Stimulated activated naive CD8-positive, alpha-beta T cell treated with anti-CD3 and anti-CD28 coated beads, Interleukin-15, Interleukin-2, amounts not matched to agents 100 ng/mL and 50 ng/mL, for 24 hours (primary cell): ENCODE data around the gene LMAN2.
A peak's percentile ranks its signal among the peaks of the same experiment; 100 is the strongest.
"Not testable (repeated sequence)": the region's sequence is repeated elsewhere in the genome, so short reads cannot be mapped to it uniquely, and the experiment has no call there.

Experiments used
- H3K27ac Mint-ChIP-seq: one replicate; pipeline ENCODE4 v1.8.0; 2021; ENCODE audit warnings: mild to moderate bottlenecking, mixed read lengths
- H3K27me3 Mint-ChIP-seq: one replicate; pipeline ENCODE4 v1.8.0; 2021; ENCODE audit warnings: mixed read lengths
- H3K36me3 Mint-ChIP-seq: one replicate; pipeline ENCODE4 v1.8.0; 2021; ENCODE audit warnings: low read depth, mixed read lengths
- H3K4me1 Mint-ChIP-seq: one replicate; pipeline ENCODE4 v1.8.0; 2021; ENCODE audit warnings: low read depth, mixed read lengths
- H3K4me3 Mint-ChIP-seq: one replicate; pipeline ENCODE4 v1.8.0; 2021; ENCODE audit warnings: mild to moderate bottlenecking, mixed read lengths
- H3K9me3 Mint-ChIP-seq: one replicate; pipeline ENCODE4 v1.8.0; 2021; ENCODE audit warnings: mixed read lengths

Gene LMAN2

GRCh38 chr5:177362292-177362609 is 10.8 kb upstream of the LMAN2 start:
- H3K27me3 Mint-ChIP-seq = no peaks in the 10 kb centered on the region
- peaks cover 5% of the 10 kb centered on the region for H3K36me3 Mint-ChIP-seq
- peak overlapping the region; percentile 67 for H3K4me3 Mint-ChIP-seq
- H3K9me3 Mint-ChIP-seq = no peaks in the 10 kb centered on the region
- peak overlapping the region; percentile 66 for H3K27ac Mint-ChIP-seq
- H3K4me1 Mint-ChIP-seq = peaks cover 83% of the 10 kb centered on the region

DNA sequence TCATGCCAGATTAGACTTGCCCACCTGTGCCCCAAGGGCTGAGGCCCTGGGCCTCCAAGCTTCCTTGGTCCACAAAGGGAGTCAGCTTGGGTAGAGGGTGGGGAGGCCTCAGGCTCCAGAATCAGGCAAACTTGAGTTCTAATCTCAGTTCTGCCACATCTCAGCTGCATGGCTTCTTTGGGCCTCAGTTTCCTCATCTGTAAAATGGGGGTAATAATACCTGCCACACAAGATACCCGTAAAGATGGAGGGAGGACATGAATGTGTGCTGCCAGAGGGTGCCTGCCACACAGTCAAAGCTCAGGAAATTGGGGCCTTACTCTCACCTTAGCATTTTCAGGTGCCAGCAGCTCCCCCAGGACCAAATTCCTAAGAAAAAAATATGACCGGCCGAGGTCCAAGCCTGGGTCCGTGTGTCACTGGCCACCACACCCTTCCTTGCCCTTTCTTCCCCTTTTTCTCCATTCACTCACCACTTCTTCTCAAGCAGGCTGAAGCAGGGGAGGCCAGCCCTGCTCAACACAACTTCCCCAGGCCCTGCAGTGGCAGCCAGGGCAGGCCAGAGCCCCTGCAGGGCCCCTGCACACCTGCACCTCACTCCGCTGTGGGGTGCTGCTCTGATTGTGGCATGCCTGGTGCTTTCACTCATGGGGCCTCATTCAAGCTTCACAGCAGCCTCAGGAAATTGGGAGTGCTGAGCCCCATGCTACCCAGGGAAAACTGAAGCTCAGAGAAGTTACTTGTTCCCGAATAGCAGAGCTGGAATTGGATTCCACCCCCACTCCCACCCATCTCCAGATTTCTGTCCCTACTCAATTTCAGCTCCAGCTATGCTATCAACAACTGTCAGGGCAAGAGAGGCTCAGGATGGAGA is 10.2 kb upstream of the LMAN2 start:
- peak overlapping the region; percentile 66 for H3K27ac Mint-ChIP-seq
- peak overlapping the region; percentile 67 for H3K4me3 Mint-ChIP-seq
- H3K27me3 Mint-ChIP-seq = no peaks in the 10 kb centered on the region
- H3K9me3 Mint-ChIP-seq = no peaks in the 10 kb centered on the region
- H3K4me1 Mint-ChIP-seq = peaks cover 89% of the 10 kb centered on the region
- H3K36me3 Mint-ChIP-seq = peaks cover 5% of the 10 kb centered on the region

GRCh38 chr5:177360740-177361139 is 9.3 kb upstream of the LMAN2 start:
- H3K9me3 Mint-ChIP-seq, H3K27me3 Mint-ChIP-seq, H3K4me3 Mint-ChIP-seq, H3K27ac Mint-ChIP-seq, H3K36me3 Mint-ChIP-seq: not testable (repeated sequence)
- peaks cover 91% of the 10 kb centered on the region for H3K4me1 Mint-ChIP-seq

DNA sequence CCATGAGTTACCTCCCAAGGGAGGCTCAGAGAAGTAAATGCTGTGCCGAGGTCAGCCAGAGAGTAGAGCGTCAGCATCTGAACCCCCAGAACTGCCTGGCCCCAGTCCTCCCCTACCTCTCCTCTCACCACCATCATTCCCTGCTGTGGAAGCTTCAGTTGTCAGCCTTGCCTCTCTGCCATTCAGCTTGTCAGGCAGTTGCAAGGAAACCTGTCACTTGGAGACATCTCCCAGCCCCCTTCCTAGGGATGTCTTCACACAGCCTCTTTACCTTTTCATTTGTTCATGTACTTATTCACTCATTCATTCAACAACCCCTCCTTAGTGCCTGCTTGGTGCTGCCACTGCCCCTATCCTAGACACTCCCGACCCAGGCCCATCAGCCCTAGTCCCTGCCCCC is 8.4 kb upstream of the LMAN2 start:
- peak overlapping the region; percentile 90 for H3K4me3 Mint-ChIP-seq
- H3K4me1 Mint-ChIP-seq = peaks cover 90% of the 10 kb centered on the region
- H3K27ac Mint-ChIP-seq = peak overlapping the region; percentile 54
- H3K27me3 Mint-ChIP-seq = no peaks in the 10 kb centered on the region
- no peaks in the 10 kb centered on the region for H3K36me3 Mint-ChIP-seq
- H3K9me3 Mint-ChIP-seq = peaks cover 4% of the 10 kb centered on the region

DNA sequence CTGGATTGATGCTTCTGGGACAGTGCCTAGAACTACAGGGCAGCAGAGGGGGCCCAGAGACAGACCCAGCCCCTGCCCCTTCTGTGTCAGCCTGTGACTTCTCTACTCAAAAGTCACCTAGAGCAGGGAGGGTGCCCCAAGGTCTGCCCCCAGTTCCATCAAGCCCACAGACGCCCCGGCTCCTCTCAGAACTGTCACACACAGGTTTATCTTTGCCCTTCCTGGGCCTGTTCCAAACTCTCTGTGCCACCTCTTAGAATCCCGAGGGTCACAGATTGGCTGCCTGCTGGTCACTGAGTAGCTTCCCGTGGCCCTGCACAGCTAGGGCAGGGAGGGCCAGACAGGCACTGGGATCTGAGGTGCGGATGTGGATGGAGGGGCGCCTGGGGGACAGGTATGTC is 8.0 kb upstream of the LMAN2 start:
- Mint-ChIP-seq H3K27ac (peak overlapping the region; percentile 90), H3K9me3 (peaks cover 4% of the 10 kb centered on the region)

GRCh38 chr5:177358370-177358819 is 6.9 kb upstream of the LMAN2 start:
- H3K36me3 Mint-ChIP-seq = no peaks in the 10 kb centered on the region

More for the DNA sequence above, 8.0 kb upstream of the LMAN2 start:
- Mint-ChIP-seq H3K36me3 (no peaks in the 10 kb centered on the region), H3K27me3 (no peaks in the 10 kb centered on the region), H3K4me1 (peaks cover 90% of the 10 kb centered on the region), H3K4me3 (peak overlapping the region; percentile 90)

DNA sequence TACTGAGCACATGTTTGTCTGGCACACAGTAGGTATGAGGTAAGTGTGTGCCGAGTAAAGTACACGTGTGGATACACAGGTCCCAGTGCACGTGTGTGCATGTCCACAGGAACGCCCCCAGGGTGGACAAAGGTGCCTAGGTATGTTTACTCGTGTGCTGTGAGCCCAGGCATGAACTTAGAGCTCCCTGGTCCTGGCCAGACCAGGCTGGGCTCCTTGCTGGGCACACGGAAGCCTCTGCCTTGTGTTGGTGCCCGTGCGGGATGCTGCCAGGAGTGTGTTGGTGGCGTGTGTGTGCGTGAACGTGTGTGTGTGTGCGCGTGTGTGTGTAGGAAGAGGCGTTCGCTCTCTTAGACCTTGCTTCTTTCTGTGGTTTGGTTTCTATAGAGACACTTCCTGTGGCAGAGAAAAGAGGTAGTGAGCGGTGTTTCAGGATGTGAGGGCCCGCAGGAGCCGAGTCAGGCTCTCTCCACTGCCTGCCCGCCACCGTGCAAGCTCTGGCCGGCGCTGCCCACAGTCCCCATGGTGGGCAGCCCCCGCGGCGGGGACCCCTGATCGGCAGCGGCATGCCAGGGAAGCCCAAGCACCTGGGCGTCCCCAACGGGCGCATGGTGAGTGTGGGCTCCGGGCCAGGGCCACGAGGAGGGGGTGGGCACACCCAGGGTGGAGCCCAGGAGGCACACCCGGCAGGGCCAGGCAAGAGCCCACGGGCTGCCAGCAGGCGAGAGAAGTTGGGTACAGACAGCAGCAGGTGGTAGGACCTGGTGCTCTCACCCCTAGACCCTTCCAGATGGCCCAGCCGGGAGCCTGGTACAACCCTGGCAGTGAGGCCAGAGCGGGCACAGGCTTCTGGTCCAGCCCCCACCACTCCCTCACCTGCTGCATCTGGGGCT is 6.2 kb upstream of the LMAN2 start, which contains the start of gene RGS14:
TSS of gene RGS14 (plus strand) at position 466 of the 893 bp plus-strand sequence. CDS start at position 567, 101 bp downstream.
- Mint-ChIP-seq H3K36me3 (no peaks in the 10 kb centered on the region), H3K4me3 (peak within 1 kb of the TSS; percentile 90), H3K9me3 (peaks cover 4% of the 10 kb centered on the region), H3K4me1 (peaks cover 75% of the 10 kb centered on the region), H3K27me3 (no peaks in the 10 kb centered on the region), H3K27ac (peak within 1 kb of the TSS; percentile 90)

More at GRCh38 chr5:177358370-177358819, 6.9 kb upstream of the LMAN2 start:
- no peaks in the 10 kb centered on the region for H3K27me3 Mint-ChIP-seq
- H3K4me1 Mint-ChIP-seq = peaks cover 82% of the 10 kb centered on the region
- H3K27ac Mint-ChIP-seq = peak overlapping the region; percentile 90
- peak overlapping the region; percentile 90 for H3K4me3 Mint-ChIP-seq
- peaks cover 4% of the 10 kb centered on the region for H3K9me3 Mint-ChIP-seq

DNA sequence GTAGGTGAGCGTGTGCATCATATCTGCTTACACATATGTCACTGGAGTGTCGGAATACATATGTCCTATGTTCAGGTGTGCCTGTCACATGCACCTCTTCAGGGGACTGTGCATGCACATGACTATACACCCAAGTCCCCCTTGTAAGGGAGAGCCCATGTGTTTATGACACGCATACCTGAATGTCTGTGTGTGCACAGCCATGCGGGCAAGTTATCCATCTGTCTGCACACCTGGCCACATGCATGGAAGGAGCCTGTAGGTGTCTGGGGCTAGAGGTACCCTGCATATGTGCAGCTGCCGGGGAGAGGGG is 5.6 kb upstream of the LMAN2 start:
- Mint-ChIP-seq H3K27ac (peak overlapping the region; percentile 90), H3K9me3 (peaks cover 4% of the 10 kb centered on the region), H3K27me3 (no peaks in the 10 kb centered on the region), H3K4me3 (peak overlapping the region; percentile 90), H3K36me3 (no peaks in the 10 kb centered on the region), H3K4me1 (peaks cover 71% of the 10 kb centered on the region)

DNA sequence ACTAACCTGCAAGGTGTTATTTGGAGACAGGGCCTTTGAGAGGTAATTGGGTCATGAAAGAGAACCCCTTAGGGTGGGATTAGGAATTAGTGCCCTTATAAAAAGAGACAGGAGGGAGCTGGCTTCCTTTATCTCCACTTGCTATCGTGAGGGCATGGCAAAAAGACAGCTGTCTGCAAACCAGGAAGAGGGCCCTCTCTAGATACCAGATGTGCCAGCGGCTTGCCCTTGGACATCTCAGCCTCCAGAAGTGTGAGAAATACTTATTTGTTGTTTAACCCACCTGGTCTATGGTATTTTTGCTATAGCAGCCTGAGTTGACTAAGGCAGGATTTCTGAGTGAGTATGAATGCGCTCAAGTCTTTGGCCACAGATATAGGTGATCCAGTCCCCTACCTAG is 5.3 kb upstream of the LMAN2 start:
- H3K27me3 Mint-ChIP-seq = no peaks in the 10 kb centered on the region
- H3K27ac Mint-ChIP-seq = peak overlapping the region; percentile 90
- H3K9me3 Mint-ChIP-seq = peaks cover 4% of the 10 kb centered on the region
- peak overlapping the region; percentile 90 for H3K4me3 Mint-ChIP-seq
- H3K4me1 Mint-ChIP-seq = peaks cover 70% of the 10 kb centered on the region
- H3K36me3 Mint-ChIP-seq = no peaks in the 10 kb centered on the region

DNA sequence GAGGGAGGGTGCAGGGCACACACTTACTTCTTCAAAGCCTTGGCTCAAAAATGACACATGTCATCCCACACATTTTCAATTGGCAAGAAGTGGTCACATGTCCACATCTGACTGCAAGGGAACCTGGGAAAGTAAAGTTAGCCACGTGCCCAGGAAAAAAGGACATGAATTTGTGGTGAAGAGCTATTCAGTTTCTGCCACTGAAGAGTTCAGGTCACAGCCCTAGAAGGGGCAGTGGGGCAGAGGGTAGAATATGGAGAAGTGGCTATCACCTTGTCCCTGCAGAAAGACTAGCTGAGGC is 4.3 kb upstream of the LMAN2 start:
- Mint-ChIP-seq H3K27ac (peak overlapping the region; percentile 21), H3K4me1 (peaks cover 62% of the 10 kb centered on the region), H3K4me3 (no peak overlapping the region), H3K9me3 (peaks cover 4% of the 10 kb centered on the region), H3K27me3 (no peaks in the 10 kb centered on the region), H3K36me3 (no peaks in the 10 kb centered on the region)

DNA sequence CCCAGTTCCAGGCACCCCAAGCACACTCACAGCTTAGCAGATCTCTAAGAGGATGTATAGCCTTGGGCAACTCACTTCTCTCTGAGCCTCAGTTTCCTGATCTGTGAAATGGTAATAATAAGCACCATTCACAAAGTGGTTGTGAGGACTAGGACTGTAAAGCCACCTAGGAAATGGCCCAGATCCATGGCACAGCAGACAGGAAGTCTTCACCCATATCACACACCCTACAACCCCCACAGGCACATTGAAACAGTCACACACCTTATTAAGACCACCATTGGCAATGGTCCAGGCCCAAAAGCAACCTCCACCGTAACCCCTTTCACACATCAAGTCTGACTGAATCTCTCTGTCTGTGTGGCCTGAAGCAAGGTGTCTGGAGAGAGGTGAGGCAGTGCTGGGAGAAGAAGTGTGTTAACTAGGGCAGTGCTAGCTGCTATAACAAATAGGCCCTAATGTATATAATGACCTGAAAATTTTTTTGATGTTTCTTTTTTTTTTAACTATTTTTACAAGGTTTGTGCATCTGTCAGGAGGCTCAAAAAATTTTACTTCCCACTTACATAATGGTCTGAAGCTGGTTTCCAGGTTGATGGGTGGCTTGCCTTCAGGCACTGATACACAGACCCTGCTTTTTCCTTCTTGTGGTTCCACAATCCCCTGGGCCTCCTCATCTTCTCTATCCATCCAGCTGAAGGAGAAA is 3.8 kb upstream of the LMAN2 start:
- no peaks in the 10 kb centered on the region for H3K27me3 Mint-ChIP-seq
- H3K27ac Mint-ChIP-seq = peak overlapping the region; percentile 48
- H3K36me3 Mint-ChIP-seq = peaks cover under 1% of the 10 kb centered on the region
- H3K4me1 Mint-ChIP-seq = peaks cover 64% of the 10 kb centered on the region
- H3K9me3 Mint-ChIP-seq = peaks cover 4% of the 10 kb centered on the region
- H3K4me3 Mint-ChIP-seq = no peak overlapping the region

DNA sequence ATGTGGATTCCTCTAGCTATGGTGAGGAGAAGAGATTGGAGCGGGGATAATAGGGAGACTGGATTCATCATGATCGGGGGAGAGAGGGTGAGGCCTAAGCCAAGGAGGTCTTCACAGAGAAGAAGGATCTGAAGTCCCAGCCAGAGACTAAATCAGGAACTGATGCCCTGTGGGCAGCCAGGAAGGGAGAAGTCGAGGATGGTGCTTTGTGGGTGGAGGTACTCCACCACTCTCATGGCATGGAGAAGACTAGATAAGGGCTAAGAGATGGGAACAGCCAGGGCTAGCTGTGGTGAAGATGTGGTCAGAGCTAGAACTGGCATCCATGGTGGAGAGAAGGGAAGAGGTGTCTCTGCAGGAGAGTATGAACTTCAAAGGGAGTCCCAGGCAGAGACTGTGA is 3.2 kb upstream of the LMAN2 start:
- peaks cover 64% of the 10 kb centered on the region for H3K4me1 Mint-ChIP-seq
- no peak overlapping the region for H3K27ac Mint-ChIP-seq
- no peak overlapping the region for H3K4me3 Mint-ChIP-seq

DNA sequence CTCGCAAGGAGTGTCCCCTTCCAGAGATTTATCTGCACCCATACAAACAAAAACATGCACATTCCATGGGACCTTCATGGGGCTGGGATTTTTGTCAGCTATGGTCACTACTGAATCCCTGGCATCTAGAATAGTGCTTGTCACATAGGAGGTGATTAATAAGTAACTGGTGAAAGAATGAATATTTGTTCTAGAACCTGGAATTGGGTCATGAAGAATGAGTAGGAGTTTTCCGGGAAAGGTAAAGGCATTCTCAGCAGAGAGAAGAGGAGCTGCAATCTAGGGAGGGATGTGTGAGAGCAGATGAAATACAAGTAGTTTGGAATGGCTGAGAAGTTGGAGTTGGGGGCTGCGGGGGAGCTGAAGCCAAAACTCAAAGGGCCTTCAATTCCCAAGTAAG is 2.8 kb upstream of the LMAN2 start:
- Mint-ChIP-seq H3K36me3 (peaks cover 12% of the 10 kb centered on the region), H3K27me3 (no peaks in the 10 kb centered on the region), H3K4me3 (no peak overlapping the region), H3K4me1 (peaks cover 64% of the 10 kb centered on the region), H3K9me3 (peaks cover 4% of the 10 kb centered on the region), H3K27ac (no peak overlapping the region)

More for the DNA sequence above, 3.2 kb upstream of the LMAN2 start:
- Mint-ChIP-seq H3K36me3 (peaks cover 7% of the 10 kb centered on the region), H3K9me3 (peaks cover 4% of the 10 kb centered on the region), H3K27me3 (no peaks in the 10 kb centered on the region)

DNA sequence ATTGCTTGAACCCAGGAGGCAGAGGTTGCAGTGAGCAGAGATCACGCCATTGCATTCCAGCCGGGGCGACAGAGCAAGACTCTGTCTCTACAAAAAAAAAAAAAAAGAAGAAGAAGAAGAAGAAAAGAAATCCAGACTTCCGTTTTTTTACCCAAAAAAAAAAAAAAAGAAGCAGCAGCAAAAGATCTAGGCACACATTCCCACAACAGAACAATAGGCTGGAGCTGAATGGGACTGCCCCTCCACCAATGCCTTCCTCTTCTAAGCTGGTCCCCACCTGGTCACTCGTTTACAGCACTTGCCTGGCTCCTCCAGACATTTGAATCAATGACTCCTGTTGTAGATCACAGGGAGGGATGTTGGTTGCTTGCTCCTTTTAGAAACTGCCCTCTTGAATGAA is 1.6 kb upstream of the LMAN2 start:
- Mint-ChIP-seq H3K9me3 (peaks cover 4% of the 10 kb centered on the region), H3K27me3 (no peaks in the 10 kb centered on the region), H3K36me3 (peaks cover 15% of the 10 kb centered on the region), H3K4me1 (peaks cover 61% of the 10 kb centered on the region), H3K4me3 (peak overlapping the region; percentile 2), H3K27ac (no peak overlapping the region)
